UCSD-AML1 (cell line): Measurements from ENCODE around the gene NR1H4.
A peak's percentile ranks its signal among the peaks of the same experiment; 100 is the strongest.
"Not testable (repeated sequence)": the region's sequence is repeated elsewhere in the genome, so short reads cannot be mapped to it uniquely, and the experiment has no call there.

Experiments
- DNase-seq: peaks from one replicate; lab custom pipeline; 2025; ENCODE audit not compliant: unreplicated experiment; lab: John Stamatoyannopoulos, UW

NR1H4 gene

DNA sequence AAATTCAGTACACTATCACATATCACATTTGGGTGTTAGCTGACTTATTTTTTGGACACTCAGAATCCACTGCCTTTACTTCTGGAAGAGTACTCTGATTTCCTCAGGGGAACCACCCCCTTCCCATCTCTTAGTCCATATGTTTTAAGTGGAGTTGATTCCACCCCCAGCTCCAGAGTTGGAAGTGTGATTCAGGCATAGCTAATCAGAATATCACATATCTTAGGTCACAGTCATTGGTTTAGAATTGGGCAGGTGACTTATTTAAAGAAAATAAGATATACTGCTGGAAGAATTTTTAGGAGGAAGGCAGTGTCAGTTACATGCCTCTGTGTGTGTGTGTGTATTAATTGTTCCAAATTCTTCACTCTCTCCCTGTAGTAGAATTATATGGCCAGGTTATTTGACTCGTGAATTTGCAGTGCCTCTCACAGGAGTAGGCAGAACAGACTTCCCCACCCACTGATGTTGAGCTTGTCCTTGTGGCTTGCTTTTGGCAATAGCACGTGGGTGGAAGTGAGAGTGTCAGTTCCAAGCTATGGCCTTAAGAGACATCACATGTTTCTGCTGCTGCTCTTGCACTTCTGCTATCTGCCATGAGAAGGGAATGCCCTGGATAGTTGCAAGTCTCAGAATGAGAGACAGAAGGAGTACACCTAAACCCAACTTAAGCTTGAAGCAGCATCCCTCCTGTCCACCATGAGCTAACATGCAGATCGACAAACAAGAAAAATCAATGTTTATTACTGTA, 93.4 kb downstream of the NR1H4 start:
- no peak for DNase-seq

DNA sequence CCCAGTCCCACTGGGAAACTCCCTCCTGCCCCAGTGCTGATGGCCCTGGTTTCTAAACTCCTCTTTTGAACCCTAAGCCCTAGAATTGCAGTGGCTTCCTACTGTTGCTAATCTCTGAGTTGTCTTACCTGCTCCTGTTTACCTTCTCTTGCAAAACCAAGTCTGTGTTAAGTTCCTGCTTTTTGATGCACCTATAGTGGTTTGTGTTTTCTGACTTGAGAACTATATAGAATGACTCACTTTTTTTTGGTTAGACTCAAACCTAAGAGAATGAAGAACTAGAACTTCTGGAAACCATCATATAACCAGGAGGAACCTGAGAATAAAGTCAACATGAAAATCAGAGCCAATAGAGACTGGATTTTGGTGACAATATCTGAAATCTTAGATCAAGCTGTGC, 94.3 kb downstream of the NR1H4 start:
- no peak for DNase-seq

DNA sequence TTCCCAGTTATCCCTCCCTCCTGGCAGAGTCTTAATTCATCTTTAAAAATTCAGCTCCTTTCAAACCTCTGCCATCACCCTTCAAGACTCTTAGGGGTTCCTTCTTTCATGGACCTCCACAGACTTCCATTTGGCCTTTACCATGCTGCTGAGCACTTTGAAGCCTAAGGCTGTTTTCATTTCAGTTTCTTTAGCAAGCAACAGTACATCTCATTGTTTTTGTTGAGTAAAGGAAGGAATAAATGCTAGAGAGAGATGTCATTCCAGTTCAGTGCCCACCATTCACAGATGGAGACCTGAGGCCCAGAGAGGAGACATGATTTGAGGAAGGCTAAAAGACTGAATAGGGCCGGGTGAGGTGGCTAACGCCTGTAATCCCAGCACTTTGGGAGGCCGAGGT, 98.5 kb downstream of the NR1H4 start:
- DNase-seq = no peak

DNA sequence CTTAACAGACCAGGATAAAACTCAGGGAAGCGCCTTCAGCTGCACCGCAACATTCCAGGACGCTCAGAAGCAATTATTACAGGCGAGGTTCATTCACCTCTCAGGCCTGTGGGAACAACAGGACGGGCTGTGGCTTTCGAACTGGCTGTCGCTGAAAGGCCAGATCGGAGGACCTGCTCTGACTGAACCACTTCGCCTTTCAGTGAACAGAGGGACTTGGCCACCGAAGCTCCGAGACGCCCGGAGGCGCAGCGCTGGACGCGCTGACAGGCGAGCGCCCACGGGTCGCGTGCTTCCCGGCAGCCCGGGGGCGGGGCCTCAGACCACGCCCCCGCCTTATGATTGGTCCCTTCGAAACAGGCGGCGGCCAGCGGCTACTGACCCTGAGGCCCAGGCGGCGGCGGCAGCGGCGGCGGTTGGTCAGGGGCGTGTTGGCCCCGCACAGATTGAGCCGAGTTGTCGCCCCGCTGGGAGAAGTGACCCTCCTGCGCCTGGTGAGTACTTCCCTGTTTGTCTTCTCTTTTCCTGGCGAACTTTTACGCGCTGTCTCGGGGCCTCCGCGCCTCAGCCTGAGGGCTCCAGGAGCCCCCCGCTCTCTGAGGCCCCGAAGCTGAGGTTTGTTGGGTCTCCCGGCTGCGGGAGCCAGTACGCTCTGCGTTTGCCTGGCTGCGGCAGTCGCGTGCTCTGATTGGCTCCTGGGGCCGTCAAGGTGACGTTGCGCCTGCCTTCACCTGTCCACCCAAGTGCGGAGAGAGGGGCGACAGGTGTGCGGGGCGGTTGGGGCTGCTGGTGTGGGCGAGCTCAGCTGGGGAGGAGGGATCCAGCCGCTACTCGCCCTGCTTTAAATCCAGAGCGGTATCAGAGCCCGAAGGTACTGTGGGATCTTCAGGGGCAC, 99.9 kb downstream of the NR1H4 start, which contains the start of gene GAS2L3:
GAS2L3 (plus strand) TSS at position 393 of the 895 bp plus-strand sequence. CDS start 21,221 bp downstream, outside the sequence.
- no peak for DNase-seq

DNA sequence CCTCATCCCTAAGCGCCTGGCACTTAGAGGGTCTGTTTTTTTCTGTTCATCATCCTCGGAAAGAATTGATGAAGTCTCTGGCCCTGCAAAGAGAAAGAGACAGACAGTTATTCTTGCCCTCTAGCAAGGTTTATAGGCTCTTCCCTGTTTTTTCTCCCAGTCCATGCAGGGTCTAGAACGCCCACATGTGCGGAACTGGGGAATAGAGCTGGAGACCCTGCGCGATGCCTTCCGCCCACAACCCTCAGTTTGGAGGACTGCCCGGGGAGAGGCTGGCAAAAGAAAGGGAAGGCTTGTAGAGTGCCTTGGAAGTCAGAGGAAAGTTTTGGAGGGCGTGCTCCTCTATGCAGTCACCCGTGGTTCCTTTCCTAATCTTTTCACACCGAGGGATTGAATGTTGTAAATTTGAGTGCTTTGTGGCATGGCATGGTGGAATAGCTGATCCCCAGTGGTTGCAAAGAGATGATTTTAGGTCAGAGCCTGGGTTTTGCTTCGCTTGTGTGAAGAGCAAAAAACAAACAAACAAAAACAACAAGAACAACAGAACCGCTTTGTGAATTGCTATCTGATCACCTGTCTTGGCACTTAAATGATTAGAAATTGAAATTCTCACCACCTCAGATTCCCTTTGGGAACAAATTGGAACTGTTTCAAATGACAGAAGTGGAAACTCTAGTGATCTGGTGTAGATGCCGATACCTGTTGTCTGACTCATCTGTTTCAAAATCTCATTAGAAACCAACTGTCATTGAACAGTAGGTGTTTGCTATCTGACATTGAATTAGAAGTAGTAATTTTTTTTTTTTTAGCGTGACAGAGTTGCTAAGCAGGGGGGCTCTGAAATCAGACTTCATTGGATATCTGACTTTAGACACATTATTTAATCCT, 100.8 kb downstream of the NR1H4 start:
- no peak for DNase-seq

DNA sequence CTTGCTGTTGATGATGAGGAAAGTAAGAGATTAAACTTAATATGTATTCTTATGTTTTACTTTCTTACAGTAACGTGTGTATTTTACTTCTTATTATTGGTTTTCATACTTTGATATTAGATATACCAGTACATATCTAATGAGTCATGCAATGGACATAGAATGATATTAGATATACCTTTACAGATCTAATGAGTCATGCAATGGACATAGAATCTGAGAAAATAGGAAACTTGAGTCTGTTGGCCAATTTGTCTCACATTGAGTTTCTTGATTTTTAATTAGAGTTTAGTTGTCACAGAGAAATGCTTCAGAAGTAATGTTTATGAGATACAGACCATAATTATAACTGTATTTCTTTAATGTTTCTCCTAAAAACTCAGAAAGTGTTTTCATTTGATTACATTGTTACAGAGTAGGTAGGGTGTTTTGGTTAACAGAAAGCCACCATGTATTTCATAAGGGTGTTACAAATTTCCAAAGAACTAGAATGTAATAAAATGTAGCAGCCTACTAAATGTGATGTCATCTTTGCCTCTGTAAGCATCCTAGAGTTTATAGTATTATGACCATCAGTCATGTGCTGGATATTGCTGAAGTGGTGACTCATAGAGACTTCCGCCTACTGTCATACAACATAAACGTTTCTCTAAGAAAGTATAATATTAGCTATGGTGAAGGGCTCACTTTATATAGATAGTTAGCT, 102.8 kb downstream of the NR1H4 start:
- DNase-seq = no peak

DNA sequence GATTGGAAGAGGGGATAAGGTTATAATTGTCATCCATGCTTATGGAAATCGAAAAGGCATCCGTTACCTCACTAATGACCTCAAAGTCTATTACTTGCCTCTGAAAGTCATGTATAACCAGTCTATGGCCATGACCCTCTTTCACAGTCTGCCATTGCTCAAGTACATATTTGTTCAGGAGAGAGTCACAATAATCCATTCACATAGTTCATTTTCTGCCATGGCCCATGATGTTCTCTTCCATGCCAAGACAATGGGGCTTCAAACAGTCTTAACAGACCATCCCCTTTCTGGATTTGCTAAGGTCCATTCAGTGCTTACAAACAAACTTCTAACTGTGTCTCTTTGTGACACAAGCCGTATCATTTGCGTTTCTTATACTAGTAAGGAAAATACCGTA, 105.3 kb downstream of the NR1H4 start:
- no peak for DNase-seq

DNA sequence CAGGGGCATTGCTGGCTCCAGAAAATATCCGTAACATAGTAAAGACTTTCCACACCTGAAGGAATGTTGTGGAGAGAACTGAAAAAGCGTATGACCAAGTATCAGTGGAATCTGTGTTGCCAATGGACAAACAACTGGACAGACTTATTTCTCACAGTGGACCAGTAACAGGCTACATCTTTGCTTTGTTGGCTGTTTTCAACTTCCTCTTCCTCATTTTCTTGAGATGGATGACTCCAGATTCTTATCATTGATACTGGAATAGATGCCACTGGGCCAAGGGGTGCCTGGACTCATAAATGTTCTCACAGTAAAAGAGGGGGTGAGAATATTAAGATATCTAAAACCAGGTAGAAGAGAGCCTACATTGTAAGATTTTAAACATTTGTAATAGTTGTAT, 106.2 kb downstream of the NR1H4 start:
- no peak for DNase-seq

DNA sequence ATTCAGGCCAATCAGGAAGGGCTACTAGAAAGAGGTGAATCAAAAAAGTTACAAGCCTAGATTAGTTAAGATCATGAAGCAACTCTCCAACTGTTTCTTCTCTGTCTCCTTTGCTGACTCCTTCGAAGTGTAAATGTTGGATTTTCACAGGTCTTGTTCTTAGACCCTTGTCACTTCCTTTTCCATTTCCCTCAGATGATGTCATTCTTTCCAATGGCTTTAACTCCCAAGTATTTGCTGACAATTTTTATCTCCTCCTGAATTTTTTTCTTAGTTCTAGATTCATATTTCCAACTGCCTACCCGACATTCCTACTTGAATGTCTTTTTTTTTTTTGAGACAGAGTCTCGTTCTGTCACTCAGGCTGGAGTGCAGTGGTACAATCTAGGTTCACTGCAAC, 110.6 kb downstream of the NR1H4 start:
- DNase-seq = no peak

DNA sequence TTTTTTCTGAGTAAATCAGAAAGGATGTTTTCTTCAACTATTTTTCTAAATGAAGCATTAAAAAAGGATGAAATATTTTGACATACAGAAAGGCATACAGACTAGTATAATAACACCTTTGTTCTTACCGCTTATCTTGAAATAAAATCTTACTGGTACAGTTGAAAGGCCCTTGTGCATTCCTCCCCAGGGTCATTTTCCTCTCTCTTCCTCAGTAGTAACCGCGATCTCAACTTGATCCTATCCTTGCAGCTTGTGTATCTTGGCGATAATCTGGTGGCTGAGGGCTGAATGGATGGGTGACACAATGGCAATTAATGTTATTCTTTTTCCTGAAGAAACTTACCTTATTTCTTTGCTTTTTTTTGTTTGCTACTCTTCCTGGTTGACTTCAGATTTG, 118.3 kb downstream of the NR1H4 start:
- no peak for DNase-seq

DNA sequence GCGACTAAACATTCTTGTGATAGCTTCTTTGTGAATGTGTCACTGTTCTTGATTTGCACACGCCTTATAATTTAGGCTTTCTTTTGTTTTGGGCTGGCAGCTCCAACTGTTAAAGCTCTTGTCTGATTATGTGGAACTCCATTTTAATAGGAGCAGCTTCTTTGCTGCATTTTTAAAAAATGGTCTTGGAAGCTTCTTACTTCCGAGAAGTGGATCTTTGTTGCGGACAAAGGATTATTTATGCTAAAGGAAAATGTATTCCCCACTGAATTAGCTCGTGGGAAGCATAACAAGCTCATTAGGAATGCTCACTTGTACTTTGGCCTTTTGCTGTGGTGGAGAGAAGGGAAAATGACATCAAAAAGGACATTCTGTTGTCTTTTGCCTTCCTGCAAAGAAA, 119.8 kb downstream of the NR1H4 start:
- DNase-seq = no peak

DNA sequence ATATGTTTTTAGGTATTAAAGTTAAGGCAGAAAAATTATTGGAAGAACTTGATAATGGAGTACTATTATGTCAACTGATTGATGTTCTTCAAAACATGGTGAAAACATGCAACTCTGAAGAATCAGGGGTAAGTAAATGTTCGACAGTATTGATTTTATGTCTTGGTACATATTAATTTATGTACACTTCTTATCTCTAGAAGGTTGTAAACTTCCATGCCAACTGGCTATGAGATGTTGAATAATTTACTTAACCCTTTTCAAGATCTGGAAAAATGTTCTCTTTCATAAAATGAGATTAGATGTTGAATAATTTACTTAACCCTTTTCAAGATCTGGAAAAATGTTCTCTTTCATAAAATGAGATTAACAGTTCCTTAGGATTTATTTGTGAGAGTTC, 128.0 kb downstream of the NR1H4 start:
- DNase-seq = no peak

DNA sequence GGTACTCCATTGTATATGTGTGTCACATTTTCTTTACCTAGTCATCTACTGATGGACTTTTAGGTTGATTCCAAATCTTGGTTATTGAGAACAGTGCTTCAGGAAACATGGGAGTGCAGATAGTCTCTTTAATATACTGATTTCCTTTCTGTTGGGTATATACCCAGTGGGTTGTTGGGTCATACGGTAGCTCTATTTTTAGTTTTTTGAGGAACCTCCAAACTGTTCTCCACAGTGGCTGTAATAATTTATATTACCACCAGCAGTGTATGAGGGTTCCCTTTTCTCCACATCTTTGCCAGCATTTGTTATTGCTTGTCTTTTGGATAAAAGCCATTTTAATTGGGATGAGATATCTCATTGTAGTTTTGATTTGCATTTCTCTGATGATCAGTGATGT, 129.3 kb downstream of the NR1H4 start:
- DNase-seq = not testable (repeated sequence)

DNA sequence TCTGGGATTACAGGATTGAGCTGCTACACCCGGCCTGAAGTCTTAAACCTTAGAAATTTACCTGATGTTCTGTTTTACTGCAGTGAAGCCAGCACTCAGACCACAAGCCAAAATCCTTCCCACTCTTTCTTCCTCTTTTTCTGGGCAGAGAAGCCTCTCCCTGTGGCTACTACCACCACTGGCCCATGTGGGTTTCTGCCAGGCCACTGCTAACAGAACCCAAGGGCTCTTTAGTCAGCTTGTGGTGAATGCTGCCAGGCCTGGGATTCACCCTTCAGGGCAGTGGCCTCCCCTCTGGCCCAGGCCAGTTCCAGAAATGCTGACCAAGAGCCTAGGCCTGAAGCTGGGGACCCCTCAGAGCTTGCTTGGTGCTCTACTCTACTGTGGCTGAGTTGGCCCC, 135.1 kb downstream of the NR1H4 start:
- DNase-seq = peak; percentile 13

DNA sequence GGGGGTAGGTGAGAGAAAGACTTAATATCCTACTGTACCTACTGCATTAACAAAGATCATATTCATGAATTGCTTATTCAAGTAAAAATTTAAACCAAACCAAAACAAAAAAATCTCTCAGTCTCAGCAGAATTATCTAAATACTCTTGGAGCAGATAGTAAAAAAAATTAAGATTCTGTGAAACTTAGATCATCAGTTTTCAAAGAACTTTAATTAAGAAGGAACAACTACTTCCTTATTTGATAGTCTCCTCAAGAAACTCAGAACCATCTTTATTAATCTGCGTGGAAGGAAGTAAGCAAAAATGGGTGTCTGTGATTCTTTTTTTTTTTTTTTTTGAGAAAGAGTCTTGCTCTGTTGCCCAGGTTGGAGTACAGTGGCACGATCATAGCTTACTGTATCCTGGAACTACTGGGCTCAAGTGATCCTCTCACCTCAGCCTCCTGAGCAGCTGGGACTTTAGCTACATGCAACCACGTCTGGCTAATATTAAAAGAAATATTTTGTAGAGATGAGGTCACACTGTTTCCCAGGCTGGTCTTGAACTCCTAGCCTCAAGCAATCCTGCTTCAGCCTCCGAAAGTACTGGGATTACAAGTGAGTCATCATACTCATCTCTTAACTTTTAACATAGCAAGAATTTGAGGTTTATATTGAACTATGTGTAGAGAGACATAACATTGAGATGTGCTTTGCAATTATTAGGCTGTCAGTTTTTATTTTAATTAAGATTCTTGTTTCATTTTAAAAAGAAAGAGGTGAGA, 137.2 kb downstream of the NR1H4 start:
- DNase-seq = no peak

DNA sequence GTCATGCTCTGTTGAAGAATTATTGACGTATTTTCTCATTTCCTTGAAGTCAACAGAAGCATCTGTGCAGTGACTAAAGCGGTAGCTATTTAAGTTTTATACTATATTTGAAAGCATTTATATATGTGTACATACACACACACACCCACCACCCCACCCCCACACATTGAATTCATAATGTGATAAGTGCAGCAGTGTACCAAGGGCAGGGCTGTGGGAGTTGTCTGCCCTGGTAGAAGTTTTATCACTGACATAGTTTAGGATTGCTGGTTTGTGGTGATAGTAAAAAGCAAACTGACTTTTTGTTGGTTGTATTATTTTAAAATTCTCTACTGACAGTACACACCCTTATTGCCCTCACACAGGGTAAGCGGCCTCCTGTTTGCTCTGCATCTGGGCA, 138.9 kb downstream of the NR1H4 start:
- DNase-seq = no peak
